Epithelial cell of proximal tubule (primary cell): Measurements from ENCODE around the gene HSH2D. TPM values are rescaled to one million over a fixed set of nuclear protein-coding genes. Genes with fewer than 3 reads are reported as not detected.
"Not testable (repeated sequence)": the region's sequence is repeated elsewhere in the genome, so short reads cannot be mapped to it uniquely, and the experiment has no call there.

Experiments
- DNase-seq: peaks from one replicate; pipeline ENCODE4 v3.0.0-alpha.2; 2011; ENCODE audit warnings: low read depth
- H3K4me3 ChIP-seq: 2 replicates; pipeline ENCODE4 v1.5.1; 2011; ENCODE audit warnings: low read depth, mild to moderate bottlenecking, low read length
- CTCF ChIP-seq: conservative IDR thresholded peaks from 2 replicates; pipeline ENCODE4 v1.5.1; 2012; ENCODE audit warnings: low read depth, mild to moderate bottlenecking, low read length
- total RNA-seq: library from RNA; depleted of rRNA; stranded (reverse); fragments of >200 nt; gene quantifications from 2 replicates; pipeline ENCODE4 v1.2.3, GENCODE V29; 2015

The HSH2D gene
- total RNA-seq, 1 donor from 2014 or later: 0.92 TPM

GRCh38 chr19:16164222-16164890 lies 20.9 kb downstream of the HSH2D start:
- DNase-seq: no peak
- no peak for TF ChIP-seq CTCF
- H3K4me3 ChIP-seq: no peak overlapping the region

GRCh38 chr19:16166417-16166816 lies 22.9 kb downstream of the HSH2D start:
- no peak for DNase-seq
- TF ChIP-seq CTCF: no peak
- no peak overlapping the region for H3K4me3 ChIP-seq

- no peak for DNase-seq
- no peak overlapping the region for H3K4me3 ChIP-seq
- TF ChIP-seq CTCF: no peak
These were observed 23.6 kb downstream of the HSH2D start for GRCh38 chr19:16167055-16167454.

GRCh38 chr19:16168465-16169081 lies 25.1 kb downstream of the HSH2D start:
- DNase-seq: no peak
- no peak for TF ChIP-seq CTCF
- H3K4me3 ChIP-seq: no peak overlapping the region

GRCh38 chr19:16170134-16170533 lies 26.6 kb downstream of the HSH2D start:
- no peak overlapping the region for H3K4me3 ChIP-seq
- no peak for DNase-seq
- no peak for TF ChIP-seq CTCF

- no peak overlapping the region for H3K4me3 ChIP-seq
- TF ChIP-seq CTCF: no peak
- DNase-seq: no peak
These were observed 32.5 kb downstream of the HSH2D start for GRCh38 chr19:16175954-16176353.

- DNase-seq, H3K4me3 ChIP-seq: not testable (repeated sequence)
These were observed 35.4 kb downstream of the HSH2D start for GRCh38 chr19:16178866-16179265.
